NCI-H2196 (cell line): ENCODE results near the gene PRG3.
"Not testable (repeated sequence)": the region's sequence is repeated elsewhere in the genome, so short reads cannot be mapped to it uniquely, and the experiment has no call there.

ENCODE experiments used
- DNase-seq: peaks from one replicate; lab custom pipeline; 2025; ENCODE audit not compliant: unreplicated experiment; lab: John Stamatoyannopoulos, UW

PRG3 gene

GRCh38 chr11:57409321-57410100 lies 28.6 kb upstream of the PRG3 start:
- DNase-seq = no peak

- no peak for DNase-seq
Measured at GRCh38 chr11:57408771-57409170, 27.8 kb upstream of the PRG3 start.

- DNase-seq = no peak
Measured at GRCh38 chr11:57407941-57408475, 27.1 kb upstream of the PRG3 start.

- no peak for DNase-seq
Measured at GRCh38 chr11:57407010-57407920, 26.3 kb upstream of the PRG3 start.

- DNase-seq = no peak
Measured at GRCh38 chr11:57406337-57406904, 25.5 kb upstream of the PRG3 start.

- DNase-seq = no peak
Measured at GRCh38 chr11:57405271-57405860, 24.4 kb upstream of the PRG3 start.

- DNase-seq = no peak
Measured at GRCh38 chr11:57403802-57404147, 22.8 kb upstream of the PRG3 start.

GRCh38 chr11:57403003-57403801 lies 22.3 kb upstream of the PRG3 start:
- not testable (repeated sequence) for DNase-seq

- no peak for DNase-seq
Measured at GRCh38 chr11:57402188-57403002, 21.4 kb upstream of the PRG3 start.

GRCh38 chr11:57399972-57400578 lies 19.1 kb upstream of the PRG3 start:
- no peak for DNase-seq

- DNase-seq = no peak
Measured at GRCh38 chr11:57399221-57399620, 18.3 kb upstream of the PRG3 start.

- no peak for DNase-seq
Measured at GRCh38 chr11:57397394-57397990, 16.5 kb upstream of the PRG3 start.

GRCh38 chr11:57396744-57397143 lies 15.8 kb upstream of the PRG3 start:
- DNase-seq = no peak

- DNase-seq = no peak
Measured at GRCh38 chr11:57395905-57396623, 15.1 kb upstream of the PRG3 start.

- no peak for DNase-seq
Measured at GRCh38 chr11:57394203-57394965, 13.4 kb upstream of the PRG3 start.

GRCh38 chr11:57392763-57393105 lies 11.8 kb upstream of the PRG3 start:
- no peak for DNase-seq

- no peak for DNase-seq
Measured at GRCh38 chr11:57392066-57392762, 11.3 kb upstream of the PRG3 start.
